ENCODE data around the gene SNED1.

Gene SNED1

DNA sequence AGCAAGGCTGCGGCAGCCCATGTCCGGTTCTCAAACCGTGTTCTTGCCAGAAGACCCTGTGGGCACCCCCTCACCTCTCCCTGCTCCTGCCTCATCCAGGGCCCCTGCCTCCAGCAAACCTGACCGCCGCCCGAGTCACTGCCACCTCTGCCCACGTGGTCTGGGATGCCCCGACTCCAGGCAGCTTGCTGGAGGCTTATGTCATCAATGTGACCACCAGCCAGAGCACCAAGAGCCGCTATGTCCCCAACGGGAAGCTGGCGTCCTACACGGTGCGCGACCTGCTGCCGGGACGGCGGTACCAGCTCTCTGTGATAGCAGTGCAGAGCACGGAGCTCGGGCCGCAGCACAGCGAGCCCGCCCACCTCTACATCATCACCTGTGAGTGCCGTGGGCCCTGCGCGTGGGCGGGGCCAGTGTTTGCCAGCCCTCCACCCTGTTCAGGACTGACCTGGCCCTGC lies 71.4 kb downstream of the SNED1 start:
- no peak for TF ChIP-seq EZH2phosphoT487 (IDR thresholded peaks at IDR 0.05; ENCODE audit: borderline replicate concordance, low read length)
- TF ChIP-seq, protein P1, sequence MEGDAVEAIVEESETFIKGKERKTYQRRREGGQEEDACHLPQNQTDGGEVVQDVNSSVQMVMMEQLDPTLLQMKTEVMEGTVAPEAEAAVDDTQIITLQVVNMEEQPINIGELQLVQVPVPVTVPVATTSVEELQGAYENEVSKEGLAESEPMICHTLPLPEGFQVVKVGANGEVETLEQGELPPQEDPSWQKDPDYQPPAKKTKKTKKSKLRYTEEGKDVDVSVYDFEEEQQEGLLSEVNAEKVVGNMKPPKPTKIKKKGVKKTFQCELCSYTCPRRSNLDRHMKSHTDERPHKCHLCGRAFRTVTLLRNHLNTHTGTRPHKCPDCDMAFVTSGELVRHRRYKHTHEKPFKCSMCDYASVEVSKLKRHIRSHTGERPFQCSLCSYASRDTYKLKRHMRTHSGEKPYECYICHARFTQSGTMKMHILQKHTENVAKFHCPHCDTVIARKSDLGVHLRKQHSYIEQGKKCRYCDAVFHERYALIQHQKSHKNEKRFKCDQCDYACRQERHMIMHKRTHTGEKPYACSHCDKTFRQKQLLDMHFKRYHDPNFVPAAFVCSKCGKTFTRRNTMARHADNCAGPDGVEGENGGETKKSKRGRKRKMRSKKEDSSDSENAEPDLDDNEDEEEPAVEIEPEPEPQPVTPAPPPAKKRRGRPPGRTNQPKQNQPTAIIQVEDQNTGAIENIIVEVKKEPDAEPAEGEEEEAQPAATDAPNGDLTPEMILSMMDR (IDR thresholded peaks at IDR 0.05; ENCODE audit: low read depth, low read length, poor library complexity, severe bottlenecking): no peak
- H3K27ac ChIP-seq (ENCODE audit: low read depth, low read length): no peak overlapping the region
- no peak overlapping the region for H3K4me3 ChIP-seq (ENCODE audit: low read length)
- no peaks in the 10 kb centered on the region for H3K9me3 ChIP-seq (ENCODE audit: control insufficient read depth, insufficient read depth, low read length)
- H3K4me2 ChIP-seq (ENCODE audit: low read length): no peak overlapping the region
- no peaks in the 10 kb centered on the region for H4K20me1 ChIP-seq (ENCODE audit: control insufficient read depth, insufficient read depth, low read depth, low read length)
- H3K9me2 ChIP-seq (replicated peaks; ENCODE audit: control insufficient read depth, low read length): no peaks in the 10 kb centered on the region
- no peaks in the 10 kb centered on the region for H3K4me1 ChIP-seq (ENCODE audit: control insufficient read depth, low read length)
- H3K79me2 ChIP-seq (ENCODE audit: control insufficient read depth, low read length): no peaks in the 10 kb centered on the region
- no peaks in the 10 kb centered on the region for H3F3A ChIP-seq (ENCODE audit: control insufficient read depth, insufficient read depth)
- H3K27me3 ChIP-seq (ENCODE audit: control insufficient read depth, low read length): no peaks in the 10 kb centered on the region
- no peaks in the 10 kb centered on the region for H3K36me3 ChIP-seq (ENCODE audit: control insufficient read depth, low read length)

DNA sequence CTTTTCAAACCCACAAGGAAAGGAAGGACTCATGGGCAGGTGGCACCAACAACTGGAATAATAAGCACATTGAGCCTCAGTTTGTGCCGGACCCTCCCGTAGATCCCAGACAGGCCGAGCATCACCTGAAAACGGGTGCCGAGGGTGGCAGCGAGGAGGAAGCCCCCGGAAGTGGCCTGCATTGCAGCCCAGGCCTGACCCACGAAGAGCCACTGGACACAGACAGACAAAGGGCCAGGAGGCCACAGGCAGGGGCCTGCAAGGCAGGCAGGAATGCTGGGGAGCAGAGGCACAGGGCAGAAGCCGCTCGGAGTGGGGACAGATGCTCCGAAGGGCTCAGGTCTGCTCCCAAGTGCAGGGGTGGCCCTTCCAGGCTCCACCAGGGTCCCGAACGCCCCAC lies 71.9 kb downstream of the SNED1 start:
- H3K79me2 ChIP-seq (ENCODE audit: control insufficient read depth, low read length): no peaks in the 10 kb centered on the region
- H3K27me3 ChIP-seq (ENCODE audit: control insufficient read depth, low read length): no peaks in the 10 kb centered on the region
- no peak overlapping the region for H3K4me2 ChIP-seq (ENCODE audit: low read length)
- H4K20me1 ChIP-seq (ENCODE audit: control insufficient read depth, insufficient read depth, low read depth, low read length): no peaks in the 10 kb centered on the region
- H3K9me2 ChIP-seq (replicated peaks; ENCODE audit: control insufficient read depth, low read length): no peaks in the 10 kb centered on the region
- no peaks in the 10 kb centered on the region for H3F3A ChIP-seq (ENCODE audit: control insufficient read depth, insufficient read depth)
- H3K4me3 ChIP-seq (ENCODE audit: low read length): no peak overlapping the region
- no peaks in the 10 kb centered on the region for H3K36me3 ChIP-seq (ENCODE audit: control insufficient read depth, low read length)
- H3K4me1 ChIP-seq (ENCODE audit: control insufficient read depth, low read length): no peaks in the 10 kb centered on the region
- H3K9me3 ChIP-seq (ENCODE audit: control insufficient read depth, insufficient read depth, low read length): no peaks in the 10 kb centered on the region
- no peak for TF ChIP-seq EZH2phosphoT487 (IDR thresholded peaks at IDR 0.05; ENCODE audit: borderline replicate concordance, low read length)
- TF ChIP-seq, protein P1 (IDR thresholded peaks at IDR 0.05; ENCODE audit: low read depth, low read length, poor library complexity, severe bottlenecking): no peak
- no peak overlapping the region for H3K27ac ChIP-seq (ENCODE audit: low read depth, low read length)

DNA sequence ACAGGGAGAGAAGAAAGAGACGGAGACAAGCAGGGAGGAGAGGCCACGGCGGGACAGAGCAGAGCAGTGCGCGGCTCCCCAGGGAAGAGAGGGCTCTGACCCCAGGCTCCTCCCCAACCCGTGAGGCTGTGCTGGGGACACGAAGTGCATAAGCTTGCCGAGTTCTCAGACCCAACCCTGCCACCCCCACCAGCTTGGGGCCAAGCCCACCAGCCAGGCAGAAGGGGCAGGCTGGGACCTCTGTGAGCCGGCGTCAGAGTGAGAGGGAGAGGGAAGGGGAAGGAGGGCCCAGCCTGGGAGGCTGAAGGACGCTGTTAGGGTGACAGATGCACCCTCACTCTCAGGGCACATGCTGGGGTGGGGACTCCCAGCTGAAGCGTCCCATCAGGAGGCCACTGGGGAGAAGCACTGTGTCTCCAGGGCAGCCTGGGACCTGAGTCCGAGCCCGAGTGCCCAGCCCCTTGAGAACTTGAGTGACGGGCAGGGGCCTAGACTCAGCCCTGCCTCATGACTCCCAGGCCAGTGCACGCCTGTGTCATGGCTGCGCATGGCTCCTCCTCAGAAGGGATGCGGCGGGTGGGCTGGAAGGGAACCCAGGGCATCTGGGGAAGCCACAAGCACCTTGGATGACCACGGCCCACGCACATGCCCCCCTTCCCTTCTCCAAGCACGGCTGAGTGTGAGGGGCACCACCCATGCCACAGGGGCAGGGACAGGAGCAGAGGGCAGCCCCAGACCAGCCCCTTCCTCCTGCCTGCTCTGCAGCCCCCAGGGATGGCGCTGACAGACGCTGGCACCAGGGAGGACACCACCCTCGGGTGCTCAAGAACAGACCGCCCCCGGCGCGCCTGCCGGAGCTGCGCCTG lies 72.6 kb downstream of the SNED1 start:
- Histone ChIP-seq H3K27ac (ENCODE audit: low read depth, low read length) (no peak overlapping the region), H3K4me2 (ENCODE audit: low read length) (no peak overlapping the region), H3F3A (ENCODE audit: control insufficient read depth, insufficient read depth) (no peaks in the 10 kb centered on the region; the same call in 1 of the 2 replicates), H3K79me2 (ENCODE audit: control insufficient read depth, low read length) (no peaks in the 10 kb centered on the region), H3K9me3 (ENCODE audit: control insufficient read depth, insufficient read depth, low read length) (no peaks in the 10 kb centered on the region), H4K20me1 (ENCODE audit: control insufficient read depth, insufficient read depth, low read depth, low read length) (no peaks in the 10 kb centered on the region), H3K4me1 (ENCODE audit: control insufficient read depth, low read length) (no peaks in the 10 kb centered on the region), H3K4me3 (ENCODE audit: low read length) (no peak overlapping the region), H3K9me2 (replicated peaks; ENCODE audit: control insufficient read depth, low read length) (no peaks in the 10 kb centered on the region), H3K27me3 (ENCODE audit: control insufficient read depth, low read length) (no peaks in the 10 kb centered on the region), H3K36me3 (ENCODE audit: control insufficient read depth, low read length) (no peaks in the 10 kb centered on the region)
- TF ChIP-seq EZH2phosphoT487 (IDR thresholded peaks at IDR 0.05; ENCODE audit: borderline replicate concordance, low read length): no peak
- TF ChIP-seq, protein P1 (IDR thresholded peaks at IDR 0.05; ENCODE audit: low read depth, low read length, poor library complexity, severe bottlenecking): no peak

Measured in DOHH2 (cell line).